H9 (cell line): ENCODE data around the gene IRF2BPL. TPM values are rescaled to one million over a fixed set of nuclear protein-coding genes. Genes with fewer than 3 reads are reported as not detected.

ENCODE experiments used
- DNase-seq: peaks from one replicate; pipeline ENCODE4 v3.0.0-alpha.2; 2017
- H2AFZ ChIP-seq: one replicate; pipeline ENCODE4 v1.6.1; 2013; ENCODE audit warnings: mild to moderate bottlenecking, low read length, control low read depth, moderate library complexity
- H2AK5ac ChIP-seq: 2 replicates; pipeline ENCODE4 v1.6.1; 2013; ENCODE audit warnings: low read length, control low read depth, mixed read lengths; ENCODE audit not compliant: insufficient read length
- H2BK120ac ChIP-seq: one replicate; pipeline ENCODE4 v1.6.1; 2013; ENCODE audit warnings: low read depth, mild to moderate bottlenecking, low read length, control low read depth, inconsistent platforms; ENCODE audit not compliant: poor library complexity, severe bottlenecking
- H2BK12ac ChIP-seq: 2 replicates; pipeline ENCODE4 v1.6.1; 2013; ENCODE audit warnings: low read length, control low read depth, mixed read lengths, low read depth; ENCODE audit not compliant: insufficient read length
- H2BK15ac ChIP-seq: 2 replicates; pipeline ENCODE4 v1.6.1; 2013; ENCODE audit warnings: low read depth, low read length, control low read depth
- H2BK20ac ChIP-seq: one replicate; pipeline ENCODE4 v1.6.1; 2013; ENCODE audit warnings: low read depth, mild to moderate bottlenecking, low read length, control low read depth, inconsistent platforms; ENCODE audit not compliant: poor library complexity, severe bottlenecking
- H2BK5ac ChIP-seq: 2 replicates; pipeline ENCODE4 v1.6.1; 2013; ENCODE audit warnings: low read length, control low read depth, mixed read lengths; ENCODE audit not compliant: insufficient read length
- H3K14ac ChIP-seq: 2 replicates; pipeline ENCODE4 v1.6.1; 2013; ENCODE audit warnings: low read length, control low read depth; ENCODE audit not compliant: insufficient read depth
- H3K18ac ChIP-seq: 2 replicates; pipeline ENCODE4 v1.6.1; 2013; ENCODE audit warnings: low read depth, mild to moderate bottlenecking, mixed read lengths, low read length, control low read depth; ENCODE audit not compliant: insufficient read length
- H3K23ac ChIP-seq: 2 replicates; pipeline ENCODE4 v1.6.1; 2013; ENCODE audit warnings: low read length, control low read depth, mixed read lengths, low read depth; ENCODE audit not compliant: insufficient read length
- H3K23me2 ChIP-seq: 2 replicates; pipeline ENCODE4 v1.6.1; 2013; ENCODE audit warnings: low read depth, mild to moderate bottlenecking, mixed read lengths, low read length, control low read depth; ENCODE audit not compliant: insufficient read length, poor library complexity, severe bottlenecking
- H3K27ac ChIP-seq: 2 replicates; pipeline ENCODE4 v1.5.1; 2013; ENCODE audit warnings: low read length, control low read depth, mixed read lengths, low read depth; ENCODE audit not compliant: insufficient read length
- H3K27me3 ChIP-seq: 2 replicates; pipeline ENCODE4 v1.6.1; 2013; ENCODE audit warnings: low read length, control low read depth, inconsistent platforms; ENCODE audit not compliant: insufficient read depth
- H3K4ac ChIP-seq: 2 replicates; pipeline ENCODE4 v1.6.1; 2013; ENCODE audit warnings: low read depth, mild to moderate bottlenecking, control low read depth, inconsistent platforms, low read length, moderate library complexity
- H3K4me1 ChIP-seq: 2 replicates; pipeline ENCODE4 v1.6.1; 2013; ENCODE audit warnings: low read length, control low read depth, inconsistent platforms; ENCODE audit not compliant: insufficient read depth
- H3K4me2 ChIP-seq: 2 replicates; pipeline ENCODE4 v1.6.1; 2013; ENCODE audit warnings: low read length, control low read depth, mixed read lengths; ENCODE audit not compliant: insufficient read length, insufficient read depth
- H3K56ac ChIP-seq: 2 replicates; pipeline ENCODE4 v1.6.1; 2013; ENCODE audit warnings: low read depth, mild to moderate bottlenecking, mixed read lengths, low read length, control low read depth; ENCODE audit not compliant: insufficient read length
- H3K79me1 ChIP-seq: 2 replicates; pipeline ENCODE4 v1.6.1; 2013; ENCODE audit warnings: low read depth, mild to moderate bottlenecking, moderate library complexity, low read length, control low read depth, inconsistent platforms; ENCODE audit not compliant: insufficient read depth, poor library complexity, severe bottlenecking
- H3K79me2 ChIP-seq: 2 replicates; pipeline ENCODE4 v1.6.1; 2013; ENCODE audit warnings: low read length, control low read depth, inconsistent platforms; ENCODE audit not compliant: insufficient read depth
- H3K9ac ChIP-seq: 2 replicates; pipeline ENCODE4 v1.6.1; 2013; ENCODE audit warnings: low read length, control low read depth, mixed read lengths; ENCODE audit not compliant: insufficient read length; ENCODE audit errors: extremely low read depth
- H3K9me3 ChIP-seq: one replicate; pipeline ENCODE4 v1.6.1; 2013; ENCODE audit warnings: low read depth, low read length, inconsistent platforms; ENCODE audit not compliant: control insufficient read depth
- H3T11ph ChIP-seq: one replicate; pipeline ENCODE4 v1.6.1; 2013; ENCODE audit warnings: mild to moderate bottlenecking, low read length, control low read depth, inconsistent platforms
- H4K20me1 ChIP-seq: one replicate; pipeline ENCODE4 v1.6.1; 2013; ENCODE audit not compliant: control insufficient read depth, insufficient read length, insufficient read depth
- H4K5ac ChIP-seq: 2 replicates; pipeline ENCODE4 v1.6.1; 2013; ENCODE audit warnings: low read depth, mild to moderate bottlenecking, mixed read lengths, low read length, control low read depth; ENCODE audit not compliant: insufficient read length
- H4K8ac ChIP-seq: replicated peaks from 2 replicates; pipeline ENCODE4 v1.6.1; 2013; ENCODE audit warnings: low read length, control low read depth, mixed read lengths, low read depth; ENCODE audit not compliant: insufficient read length
- H4K91ac ChIP-seq: 2 replicates; pipeline ENCODE4 v1.6.1; 2013; ENCODE audit warnings: low read depth, mild to moderate bottlenecking, moderate library complexity, mixed read lengths, low read length, control low read depth; ENCODE audit not compliant: insufficient read length
- H3K27ac Mint-ChIP-seq, 3 experiments: 2 replicates in 2 of 3; 3 replicates in 1 of 3; pipeline ENCODE4 v1.8.0; 2020 to 2021; ENCODE audit warnings: mixed read lengths in 3 of 3, mild to moderate bottlenecking in 1 of 3, moderate library complexity in 1 of 3
- H3K27me3 Mint-ChIP-seq: 2 replicates; pipeline ENCODE4 v1.8.0; 2021; ENCODE audit warnings: low read depth, mild to moderate bottlenecking, moderate library complexity, mixed read lengths
- H3K36me3 Mint-ChIP-seq, 3 experiments: 2 replicates in 2 of 3; 3 replicates in 1 of 3; pipeline ENCODE4 v1.8.0; 2020 to 2021; ENCODE audit warnings: low read depth in 3 of 3, mixed read lengths in 3 of 3; ENCODE audit not compliant: insufficient read depth in 1 of 3
- H3K4me1 Mint-ChIP-seq, 2 experiments: 2 replicates each; pipeline ENCODE4 v1.8.0; 2020; ENCODE audit warnings: mixed read lengths in 2 of 2
- H3K4me3 Mint-ChIP-seq, 2 experiments: 2 replicates in 1 of 2; 3 replicates in 1 of 2; pipeline ENCODE4 v1.8.0; 2020 to 2021; ENCODE audit warnings: mild to moderate bottlenecking in 2 of 2, mixed read lengths in 2 of 2, moderate library complexity in 1 of 2
- H3K9me3 Mint-ChIP-seq, 2 experiments: 2 replicates in 1 of 2; 3 replicates in 1 of 2; pipeline ENCODE4 v1.8.0; 2020; ENCODE audit warnings: mild to moderate bottlenecking in 2 of 2, mixed read lengths in 2 of 2, moderate library complexity in 1 of 2
- WGBS: extraction: QIAGEN DNeasy Blood & Tissue Kit; methylation state at CpG from one replicate; pipeline ENCODE4 v1.1.7; 2013; ENCODE audit warnings: missing lambda C conversion rate, low lambda C conversion rate, mixed read lengths; ENCODE audit not compliant: insufficient read length; ENCODE audit errors: extremely low coverage; 5-methylcytosine and 5-hydroxymethylcytosine counted together
- total RNA-seq: library from RNA; stranded (reverse); gene quantifications from 2 replicates; pipeline ENCODE4 v1.2.1, GENCODE V29; 2021
- TF ChIP-seq, protein P1 (sequence below): fragments of 200-600 bp; sonication (generic); conservative IDR thresholded peaks from 3 replicates; pipeline ENCODE4 v1.8.0; 2021; ENCODE audit warnings: antibody characterized with exemption, mild to moderate bottlenecking

IRF2BPL gene
- total RNA-seq, 1 experiment from 2014 or later, result 59.0 TPM

DNA sequence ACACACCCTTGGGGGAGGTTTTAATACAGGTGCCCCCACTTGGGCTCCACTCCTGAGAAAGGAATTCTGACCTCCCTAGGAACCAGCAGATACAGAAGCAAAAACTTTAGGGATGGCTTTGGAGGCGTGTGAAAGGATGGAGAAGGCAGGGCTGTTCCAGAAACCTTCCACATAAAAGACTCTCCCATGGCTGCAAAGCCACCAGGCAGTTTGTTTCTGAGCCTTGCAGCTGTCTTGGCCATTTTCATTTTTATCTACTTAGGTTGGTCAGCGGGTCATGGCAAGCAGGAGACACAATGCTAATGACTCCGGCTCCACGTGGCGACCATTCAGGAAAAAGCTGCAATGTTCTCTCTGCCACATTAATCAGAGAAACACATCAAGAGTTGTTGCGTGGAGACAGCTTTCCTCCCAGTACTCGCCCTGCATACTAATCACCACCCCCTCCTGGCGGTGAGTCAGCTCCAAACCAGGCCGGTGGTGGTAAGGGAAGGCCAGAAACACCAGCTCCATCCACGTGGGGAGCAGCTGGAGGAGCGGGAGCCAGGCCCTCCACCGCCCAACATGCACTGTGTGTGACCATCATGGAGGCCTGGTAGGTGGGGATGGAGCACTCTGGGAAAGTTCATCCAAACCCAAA lies 30.9 kb upstream of the IRF2BPL start:
- H3K4me3 Mint-ChIP-seq, result no peak overlapping the region; a peak in 1 of 5 replicates
- Histone ChIP-seq H4K91ac (no peak overlapping the region), H3K79me2 (no peaks in the 10 kb centered on the region), H3K56ac (no peak overlapping the region), H3K4me2 (no peak overlapping the region), H2BK12ac (no peak overlapping the region), H3K27me3 (no peaks in the 10 kb centered on the region), H4K20me1 (no peaks in the 10 kb centered on the region), H2BK5ac (no peak overlapping the region), H3K4ac (no peak overlapping the region), H3T11ph (no peak overlapping the region), H4K8ac (no peak overlapping the region), H3K9ac (no peak overlapping the region), H2BK15ac (no peak overlapping the region), H3K27ac (no peak overlapping the region), H2BK20ac (no peak overlapping the region), H2AFZ (peak overlapping the region; percentile 3), H2AK5ac (no peak overlapping the region), H3K18ac (no peak overlapping the region), H3K14ac (no peak overlapping the region), H4K5ac (no peak overlapping the region), H3K23ac (no peak overlapping the region), H3K4me1 (peaks cover 5% of the 10 kb centered on the region; the same call in 1 of the 2 replicates), H3K23me2 (no peaks in the 10 kb centered on the region), H3K9me3 (no peaks in the 10 kb centered on the region), H3K79me1 (no peaks in the 10 kb centered on the region), H2BK120ac (no peak overlapping the region)
- no CpG with 5 or more reads among the region's 12 CpGs for WGBS
- peaks cover 17 to 23% of the 10 kb centered on the region in 2 experiments for H3K4me1 Mint-ChIP-seq
- no peaks in the 10 kb centered on the region for H3K36me3 Mint-ChIP-seq
- peak; percentile 86 for DNase-seq
- H3K27me3 Mint-ChIP-seq, result peaks cover 7% of the 10 kb centered on the region
- peaks cover 0 to 5% of the 10 kb centered on the region in 2 experiments for H3K9me3 Mint-ChIP-seq
- peak overlapping the region in 2 of 3 experiments; percentile 60 to 79; a peak in 3 of 7 replicates for H3K27ac Mint-ChIP-seq
- TF ChIP-seq, protein P1, sequence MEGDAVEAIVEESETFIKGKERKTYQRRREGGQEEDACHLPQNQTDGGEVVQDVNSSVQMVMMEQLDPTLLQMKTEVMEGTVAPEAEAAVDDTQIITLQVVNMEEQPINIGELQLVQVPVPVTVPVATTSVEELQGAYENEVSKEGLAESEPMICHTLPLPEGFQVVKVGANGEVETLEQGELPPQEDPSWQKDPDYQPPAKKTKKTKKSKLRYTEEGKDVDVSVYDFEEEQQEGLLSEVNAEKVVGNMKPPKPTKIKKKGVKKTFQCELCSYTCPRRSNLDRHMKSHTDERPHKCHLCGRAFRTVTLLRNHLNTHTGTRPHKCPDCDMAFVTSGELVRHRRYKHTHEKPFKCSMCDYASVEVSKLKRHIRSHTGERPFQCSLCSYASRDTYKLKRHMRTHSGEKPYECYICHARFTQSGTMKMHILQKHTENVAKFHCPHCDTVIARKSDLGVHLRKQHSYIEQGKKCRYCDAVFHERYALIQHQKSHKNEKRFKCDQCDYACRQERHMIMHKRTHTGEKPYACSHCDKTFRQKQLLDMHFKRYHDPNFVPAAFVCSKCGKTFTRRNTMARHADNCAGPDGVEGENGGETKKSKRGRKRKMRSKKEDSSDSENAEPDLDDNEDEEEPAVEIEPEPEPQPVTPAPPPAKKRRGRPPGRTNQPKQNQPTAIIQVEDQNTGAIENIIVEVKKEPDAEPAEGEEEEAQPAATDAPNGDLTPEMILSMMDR, result peak; percentile 53
